Breast epithelium (tissue), 3 donors: ENCODE results near the gene TNFRSF1A.

Experiments
- POLR2A ChIP-seq: fragments of 450-650 bp; IDR thresholded peaks from one replicate; pipeline ENCODE4 v1.6.1; 2016; ENCODE audit warnings: antibody characterized with exemption, mild to moderate bottlenecking, moderate library complexity
- POLR2AphosphoS5 ChIP-seq, 3 donors: sonication (generic); formaldehyde crosslinking; IDR thresholded peaks; one replicate each; pipeline ENCODE4 v1.6.1; 2017; ENCODE audit warnings: antibody characterized with exemption in 3 of 3
- TF ChIP-seq, protein P1 (sequence below), 3 donors: fragments of 450-650 bp; IDR thresholded peaks; one replicate each; pipeline ENCODE4 v1.5.1; 2016 to 2017; ENCODE audit warnings: antibody characterized with exemption in 3 of 3, mild to moderate bottlenecking in 3 of 3, moderate library complexity in 3 of 3

DNA sequence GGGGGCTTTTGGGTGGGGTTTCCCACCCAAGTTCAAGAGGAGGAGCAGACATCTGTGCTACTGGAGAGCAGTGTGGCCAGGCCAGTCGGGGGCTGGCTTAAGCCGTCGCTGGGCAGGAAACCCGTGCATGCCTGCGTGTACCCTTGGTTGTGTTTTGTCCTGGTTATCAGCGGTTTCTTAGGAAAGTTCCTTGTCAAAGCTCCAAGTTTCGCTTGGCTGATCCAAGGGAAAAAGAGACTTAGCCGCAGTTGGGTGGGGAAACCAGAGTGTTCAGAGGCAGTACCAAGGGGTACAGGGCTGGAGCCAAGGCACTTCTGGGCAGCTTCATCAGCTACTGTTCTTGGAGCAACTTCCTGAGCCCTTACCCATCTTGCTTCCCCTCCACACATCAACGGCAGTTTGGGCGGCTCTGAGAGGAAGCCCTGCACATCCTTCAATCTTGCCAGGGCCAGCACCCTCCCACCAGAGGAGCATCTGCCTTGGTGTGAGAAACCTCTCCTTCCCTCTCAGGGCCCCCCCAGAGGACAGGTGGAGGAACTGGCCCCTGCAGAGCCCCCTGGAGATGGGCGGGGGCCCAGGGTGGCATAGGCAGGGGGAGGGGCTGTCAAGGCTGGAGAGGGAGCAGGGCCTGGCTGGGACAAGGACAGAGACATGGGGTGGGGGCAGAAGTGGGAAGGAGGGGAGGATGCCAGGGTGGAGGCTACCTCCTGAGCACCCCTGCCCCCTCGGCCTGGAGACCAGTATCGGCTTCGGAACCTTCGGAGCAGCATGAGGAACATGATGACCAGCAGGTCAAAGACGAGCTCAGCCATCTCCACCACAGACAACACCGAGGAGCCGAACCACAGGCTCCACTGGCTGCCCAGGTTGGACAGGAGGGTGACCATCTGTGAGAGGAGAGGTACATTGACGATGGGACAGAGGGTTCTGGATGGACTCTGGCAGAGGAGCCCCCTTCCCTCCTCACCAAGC is 5.8 kb upstream of the TNFRSF1A start:
- TF ChIP-seq, protein P1, sequence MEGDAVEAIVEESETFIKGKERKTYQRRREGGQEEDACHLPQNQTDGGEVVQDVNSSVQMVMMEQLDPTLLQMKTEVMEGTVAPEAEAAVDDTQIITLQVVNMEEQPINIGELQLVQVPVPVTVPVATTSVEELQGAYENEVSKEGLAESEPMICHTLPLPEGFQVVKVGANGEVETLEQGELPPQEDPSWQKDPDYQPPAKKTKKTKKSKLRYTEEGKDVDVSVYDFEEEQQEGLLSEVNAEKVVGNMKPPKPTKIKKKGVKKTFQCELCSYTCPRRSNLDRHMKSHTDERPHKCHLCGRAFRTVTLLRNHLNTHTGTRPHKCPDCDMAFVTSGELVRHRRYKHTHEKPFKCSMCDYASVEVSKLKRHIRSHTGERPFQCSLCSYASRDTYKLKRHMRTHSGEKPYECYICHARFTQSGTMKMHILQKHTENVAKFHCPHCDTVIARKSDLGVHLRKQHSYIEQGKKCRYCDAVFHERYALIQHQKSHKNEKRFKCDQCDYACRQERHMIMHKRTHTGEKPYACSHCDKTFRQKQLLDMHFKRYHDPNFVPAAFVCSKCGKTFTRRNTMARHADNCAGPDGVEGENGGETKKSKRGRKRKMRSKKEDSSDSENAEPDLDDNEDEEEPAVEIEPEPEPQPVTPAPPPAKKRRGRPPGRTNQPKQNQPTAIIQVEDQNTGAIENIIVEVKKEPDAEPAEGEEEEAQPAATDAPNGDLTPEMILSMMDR (IDR thresholded peaks at IDR 0.05), result no peak
- peak; percentile 37 to 62 (median 38) for TF ChIP-seq POLR2AphosphoS5 (IDR thresholded peaks at IDR 0.05)
- no peak for TF ChIP-seq POLR2A
